T47D (cell line): ENCODE results near the gene MVB12B.
A peak's percentile ranks its signal among the peaks of the same experiment; 100 is the strongest.

Experiments used
- DNase-seq, 2 experiments: peaks; one replicate each; pipeline versions ENCODE4 v3.0.0 to v3.0.0-alpha.2; 2011 to 2012; ENCODE audit warnings: low read depth in 1 of 2, low spot score in 1 of 2
- JUND ChIP-seq: IDR thresholded peaks from 2 replicates; pipeline ENCODE4 v1.6.1; 2012; ENCODE audit warnings: low read depth
- in situ Hi-C: cut with HindIII; loops from 2 replicates; pipeline ENCODE4 v1.10.0; 2016; ENCODE audit warnings: low sequenced_read_pairs, low pct_unique_long_range_greater_than_20kb

Gene MVB12B

GRCh38 chr9:126418608-126419007 lies 92.0 kb downstream of the MVB12B start:
- in situ Hi-C loops: no loop called here
- no peak for DNase-seq
- no peak for TF ChIP-seq JUND

- in situ Hi-C loops: no loop called here
- TF ChIP-seq JUND: no peak
- DNase-seq: peak in 1 of 2 experiments; percentile 35
Measured at GRCh38 chr9:126419475-126419874, 92.8 kb downstream of the MVB12B start.

- in situ Hi-C loops: no loop called here
- no peak for TF ChIP-seq JUND
- no peak for DNase-seq
Measured at GRCh38 chr9:126420135-126420534, 93.5 kb downstream of the MVB12B start.

GRCh38 chr9:126420643-126421564 lies 94.3 kb downstream of the MVB12B start:
- TF ChIP-seq JUND: no peak
- in situ Hi-C loops: no loop called here
- peak in 1 of 2 experiments; percentile 22 for DNase-seq

GRCh38 chr9:126421567-126422428 lies 95.2 kb downstream of the MVB12B start:
- in situ Hi-C loops: no loop called here
- DNase-seq: no peak
- TF ChIP-seq JUND: no peak

GRCh38 chr9:126423142-126423915 lies 96.7 kb downstream of the MVB12B start:
- TF ChIP-seq JUND: no peak
- no peak for DNase-seq
- in situ Hi-C loops: no loop called here

- DNase-seq: no peak
- in situ Hi-C loops: no loop called here
- TF ChIP-seq JUND: no peak
Measured at GRCh38 chr9:126423916-126424185, 97.2 kb downstream of the MVB12B start.

- no peak for TF ChIP-seq JUND
- in situ Hi-C loops: no loop called here
Measured at GRCh38 chr9:126424511-126424910, 97.9 kb downstream of the MVB12B start.

GRCh38 chr9:126428534-126429175 lies 102.0 kb downstream of the MVB12B start:
- TF ChIP-seq JUND: no peak
- DNase-seq: no peak
- in situ Hi-C loops: no loop called here

More at GRCh38 chr9:126424511-126424910, 97.9 kb downstream of the MVB12B start:
- no peak for DNase-seq

- in situ Hi-C loops: no loop called here
- DNase-seq: no peak
- no peak for TF ChIP-seq JUND
Measured at GRCh38 chr9:126429190-126429589, 102.6 kb downstream of the MVB12B start.

- no peak for DNase-seq
- in situ Hi-C loops: no loop called here
- TF ChIP-seq JUND: no peak
Measured at GRCh38 chr9:126430124-126430523, 103.5 kb downstream of the MVB12B start.
